Fibroblast of upper back skin (primary cell): ENCODE data around the gene GFPT2.
A peak's percentile ranks its signal among the peaks of the same experiment; 100 is the strongest.

Experiments
- DNase-seq: peaks from one replicate; pipeline ENCODE4 v3.0.0-alpha.2; 2013

The GFPT2 gene

GRCh38 chr5:180353048-180353979 is at the start of gene GFPT2:
Gene GFPT2, minus strand, starts transcription at chr5:180353336. Its CDS starts 119 bp downstream, at chr5:180353217.
- peak; percentile 82 for DNase-seq

GRCh38 chr5:180402716-180403115 is 49.6 kb upstream of the GFPT2 start:
- no peak for DNase-seq

GRCh38 chr5:180401229-180401907 is 48.2 kb upstream of the GFPT2 start:
- DNase-seq, result no peak

- DNase-seq, result no peak
These were observed 47.3 kb upstream of the GFPT2 start for GRCh38 chr5:180400416-180400815.

- peak; percentile 11 for DNase-seq
These were observed 46.5 kb upstream of the GFPT2 start for GRCh38 chr5:180399401-180400215.

- no peak for DNase-seq
These were observed 43.8 kb upstream of the GFPT2 start for GRCh38 chr5:180396926-180397325.

GRCh38 chr5:180395540-180396274 is 42.6 kb upstream of the GFPT2 start:
- DNase-seq, result no peak

GRCh38 chr5:180394031-180394636 is 41.0 kb upstream of the GFPT2 start:
- DNase-seq, result no peak

- no peak for DNase-seq
These were observed 38.1 kb upstream of the GFPT2 start for GRCh38 chr5:180391276-180391675.

- DNase-seq, result no peak
These were observed 37.5 kb upstream of the GFPT2 start for GRCh38 chr5:180390441-180391190.

GRCh38 chr5:180389252-180390101 is 36.3 kb upstream of the GFPT2 start:
- DNase-seq, result no peak

GRCh38 chr5:180387798-180388197 is 34.7 kb upstream of the GFPT2 start:
- no peak for DNase-seq

GRCh38 chr5:180382926-180383325 is 29.8 kb upstream of the GFPT2 start:
- DNase-seq, result no peak

- DNase-seq, result no peak
These were observed 28.8 kb upstream of the GFPT2 start for GRCh38 chr5:180381851-180382480.

GRCh38 chr5:180381428-180381827 is 28.3 kb upstream of the GFPT2 start:
- DNase-seq, result no peak

- no peak for DNase-seq
These were observed 27.7 kb upstream of the GFPT2 start for GRCh38 chr5:180380856-180381255.

- DNase-seq, result no peak
These were observed 27.3 kb upstream of the GFPT2 start for GRCh38 chr5:180380441-180380840.

- DNase-seq, result no peak
These were observed 26.4 kb upstream of the GFPT2 start for GRCh38 chr5:180379355-180380070.
